IMR-90 (cell line): ENCODE results near the gene NACC1.

Source experiments
- CEBPB ChIP-seq: IDR thresholded peaks from 2 replicates; pipeline ENCODE4 v1.6.1; 2012; ENCODE audit warnings: low read depth, low read length, improper control_type of control experiment
- CTCF ChIP-seq: conservative IDR thresholded peaks from 2 replicates; pipeline ENCODE4 v1.5.1; 2012; ENCODE audit warnings: mild to moderate bottlenecking, low read depth, low read length, improper control_type of control experiment
- MAFK ChIP-seq: IDR thresholded peaks from 2 replicates; pipeline ENCODE4 v1.6.1; 2012; ENCODE audit warnings: low read depth, low read length, improper control_type of control experiment
- MAZ ChIP-seq: IDR thresholded peaks from 2 replicates; pipeline ENCODE4 v1.6.1; 2012; ENCODE audit warnings: low read depth, mild to moderate bottlenecking, low read length, improper control_type of control experiment, moderate library complexity, borderline replicate concordance
- POLR2A ChIP-seq: IDR thresholded peaks from 2 replicates; pipeline ENCODE4 v1.6.1; 2012; ENCODE audit warnings: mild to moderate bottlenecking, low read depth, low read length
- RAD21 ChIP-seq: IDR thresholded peaks from 2 replicates; pipeline ENCODE4 v1.6.1; 2012; ENCODE audit warnings: low read length, improper control_type of control experiment
- SMC3 ChIP-seq: fragments of 150-350 bp; IDR thresholded peaks from 2 replicates; pipeline ENCODE4 v1.6.1; 2016; ENCODE audit warnings: low read depth, mild to moderate bottlenecking, antibody characterized with exemption, low read length, moderate library complexity
- USF2 ChIP-seq: fragments of 150-350 bp; IDR thresholded peaks from 2 replicates; pipeline ENCODE4 v1.6.1; 2017; ENCODE audit warnings: mild to moderate bottlenecking, antibody characterized with exemption, low read length, low read depth

GRCh38 chr19:13078381-13078780 lies 39.7 kb upstream of the NACC1 start:
- no peak for TF ChIP-seq CTCF
- TF ChIP-seq MAFK, result no peak
- no peak for TF ChIP-seq POLR2A
- no peak for TF ChIP-seq USF2
- TF ChIP-seq CEBPB, result no peak
- no peak for TF ChIP-seq MAZ
- TF ChIP-seq SMC3, result no peak
- TF ChIP-seq RAD21, result no peak
